ENCODE measurements around the gene IQUB. TPM values are rescaled to one million over a fixed set of nuclear protein-coding genes. Genes with fewer than 3 reads are reported as not detected.
A peak's percentile ranks its signal among the peaks of the same experiment; 100 is the strongest.
"Not testable (repeated sequence)": the region's sequence is repeated elsewhere in the genome, so short reads cannot be mapped to it uniquely, and the experiment has no call there.

IQUB gene
- total RNA-seq, 1 donor from 2014 or later = 0.29 TPM

GRCh38 chr7:123548406-123548805 lies 14.0 kb upstream of the IQUB start:
- no peak for DNase-seq (ENCODE audit: extremely low read depth, low read depth, low spot score)

- DNase-seq (ENCODE audit: extremely low read depth, low read depth, low spot score) = no peak
Measured at GRCh38 chr7:123539871-123540270, 5.5 kb upstream of the IQUB start.

- DNase-seq (ENCODE audit: extremely low read depth, low read depth, low spot score) = no peak
Measured at GRCh38 chr7:123538897-123539296, 4.5 kb upstream of the IQUB start.

GRCh38 chr7:123538189-123538714 lies 3.9 kb upstream of the IQUB start:
- DNase-seq (ENCODE audit: extremely low read depth, low read depth, low spot score) = peak; percentile 60

GRCh38 chr7:123537026-123537642 lies 2.7 kb upstream of the IQUB start:
- DNase-seq (ENCODE audit: extremely low read depth, low read depth, low spot score) = no peak

GRCh38 chr7:123535517-123535916 lies 1.1 kb upstream of the IQUB start:
- no peak for DNase-seq (ENCODE audit: extremely low read depth, low read depth, low spot score)

- DNase-seq (ENCODE audit: extremely low read depth, low read depth, low spot score) = no peak
Measured at GRCh38 chr7:123533929-123534382, 439 bp downstream of the IQUB start.

GRCh38 chr7:123533553-123533917 lies 860 bp downstream of the IQUB start:
- no peak for DNase-seq (ENCODE audit: extremely low read depth, low read depth, low spot score)

GRCh38 chr7:123532788-123533552 lies 1.4 kb downstream of the IQUB start:
- DNase-seq (ENCODE audit: extremely low read depth, low read depth, low spot score) = not testable (repeated sequence)

GRCh38 chr7:123532343-123532742 lies 2.1 kb downstream of the IQUB start:
- DNase-seq (ENCODE audit: extremely low read depth, low read depth, low spot score) = not testable (repeated sequence)

- not testable (repeated sequence) for DNase-seq (ENCODE audit: extremely low read depth, low read depth, low spot score)
Measured at GRCh38 chr7:123530035-123530591, 4.3 kb downstream of the IQUB start.

- DNase-seq (ENCODE audit: extremely low read depth, low read depth, low spot score) = no peak
Measured at GRCh38 chr7:123528265-123528664, 6.1 kb downstream of the IQUB start.

- not testable (repeated sequence) for DNase-seq (ENCODE audit: extremely low read depth, low read depth, low spot score)
Measured at GRCh38 chr7:123527712-123528225, 6.6 kb downstream of the IQUB start.

- not testable (repeated sequence) for DNase-seq (ENCODE audit: extremely low read depth, low read depth, low spot score)
Measured at GRCh38 chr7:123526533-123526932, 7.9 kb downstream of the IQUB start.

- DNase-seq (ENCODE audit: extremely low read depth, low read depth, low spot score) = no peak
Measured at GRCh38 chr7:123522066-123522465, 12.3 kb downstream of the IQUB start.

GRCh38 chr7:123505221-123505620 lies 29.2 kb downstream of the IQUB start:
- DNase-seq (ENCODE audit: extremely low read depth, low read depth, low spot score) = no peak

GRCh38 chr7:123502201-123502600 lies 32.2 kb downstream of the IQUB start:
- DNase-seq (ENCODE audit: extremely low read depth, low read depth, low spot score) = no peak

GRCh38 chr7:123500878-123501489 lies 33.4 kb downstream of the IQUB start:
- no peak for DNase-seq (ENCODE audit: extremely low read depth, low read depth, low spot score)

- DNase-seq (ENCODE audit: extremely low read depth, low read depth, low spot score) = no peak
Measured at GRCh38 chr7:123499211-123499970, 35.0 kb downstream of the IQUB start.

- no peak for DNase-seq (ENCODE audit: extremely low read depth, low read depth, low spot score)
Measured at GRCh38 chr7:123498601-123499000, 35.8 kb downstream of the IQUB start.
